PC-9 (cell line): Measurements from ENCODE around the gene DCN.

Experiments
- CTCF ChIP-seq: fragments of 200-600 bp; sonication (generic); conservative IDR thresholded peaks from 2 replicates; pipeline ENCODE4 v1.6.1; 2017; ENCODE audit warnings: mixed run types, antibody characterized with exemption, mild to moderate bottlenecking, moderate library complexity
- EZH2 ChIP-seq: fragments of 200-600 bp; sonication (generic); IDR thresholded peaks from 2 replicates; pipeline ENCODE4 v1.8.0; 2017; ENCODE audit warnings: antibody characterized with exemption, low read depth

- TF ChIP-seq CTCF, result no peak
- TF ChIP-seq EZH2, result no peak
Observed at GRCh38 chr12:91094032-91094662, 88.5 kb downstream of the DCN start.
